Astrocyte (in vitro differentiated cells and primary cell): ENCODE measurements around the gene CSH2. TPM values are rescaled to one million over a fixed set of nuclear protein-coding genes. Genes with fewer than 3 reads are reported as not detected.
A peak's percentile ranks its signal among the peaks of the same experiment; 100 is the strongest.

Source experiments
- DNase-seq: peaks from one replicate; pipeline ENCODE4 v3.0.0-alpha.2; 2010; ENCODE audit warnings: low read depth
- FAIRE-seq: peaks from 2 replicates; lab custom pipeline; 2011; peaks lifted over from hg19 to GRCh38; lab: Jason Lieb, UNC
- H2AFZ ChIP-seq: 2 replicates; pipeline ENCODE4 v1.6.0; 2012; ENCODE audit warnings: low read depth, low read length, inconsistent platforms
- H3K27ac ChIP-seq: 2 replicates; pipeline ENCODE4 v1.5.1; 2011; ENCODE audit warnings: low read depth, low read length, inconsistent platforms
- H3K27me3 ChIP-seq: 2 replicates; pipeline ENCODE4 v1.6.0; 2011; ENCODE audit warnings: low read length, inconsistent platforms; ENCODE audit not compliant: insufficient read depth
- H3K36me3 ChIP-seq: 2 replicates; pipeline ENCODE4 v1.5.1; 2011; ENCODE audit warnings: low read length, inconsistent platforms; ENCODE audit not compliant: insufficient read depth
- H3K4me1 ChIP-seq: 2 replicates; pipeline ENCODE4 v1.5.1; 2011; ENCODE audit warnings: low read length, inconsistent platforms; ENCODE audit not compliant: insufficient read depth
- H3K4me2 ChIP-seq: 2 replicates; pipeline ENCODE4 v1.6.0; 2012; ENCODE audit warnings: low read length, inconsistent platforms
- H3K4me3 ChIP-seq: 2 replicates; pipeline ENCODE4 v1.5.1; 2011; ENCODE audit warnings: low read depth, mild to moderate bottlenecking, low read length, inconsistent platforms; ENCODE audit not compliant: insufficient read depth
- H3K79me2 ChIP-seq: 2 replicates; pipeline ENCODE4 v1.6.0; 2012; ENCODE audit warnings: mild to moderate bottlenecking, low read length, inconsistent platforms; ENCODE audit not compliant: insufficient read depth
- H3K9ac ChIP-seq: 2 replicates; pipeline ENCODE4 v1.6.0; 2012; ENCODE audit warnings: mild to moderate bottlenecking, low read length, inconsistent platforms
- H3K9me3 ChIP-seq: 2 replicates; pipeline ENCODE4 v1.5.1; 2012; ENCODE audit warnings: low read depth, mild to moderate bottlenecking, low read length, inconsistent platforms; ENCODE audit not compliant: insufficient read depth
- H4K20me1 ChIP-seq: 2 replicates; pipeline ENCODE4 v1.6.0; 2012; ENCODE audit warnings: low read length, inconsistent platforms; ENCODE audit not compliant: insufficient read depth
- H3K27ac Mint-ChIP-seq: one replicate; pipeline ENCODE4 v1.8.0; 2021; ENCODE audit warnings: mild to moderate bottlenecking, mixed read lengths; ENCODE audit not compliant: unreplicated experiment
- H3K27me3 Mint-ChIP-seq: one replicate; pipeline ENCODE4 v1.8.0; 2021; ENCODE audit warnings: low read depth, mixed read lengths; ENCODE audit not compliant: unreplicated experiment
- H3K36me3 Mint-ChIP-seq: one replicate; pipeline ENCODE4 v1.8.0; 2021; ENCODE audit warnings: low read depth, mixed read lengths; ENCODE audit not compliant: unreplicated experiment
- H3K4me1 Mint-ChIP-seq: one replicate; pipeline ENCODE4 v1.8.0; 2021; ENCODE audit warnings: low read depth, mixed read lengths; ENCODE audit not compliant: unreplicated experiment
- H3K4me3 Mint-ChIP-seq: one replicate; pipeline ENCODE4 v1.8.0; 2021; ENCODE audit warnings: mild to moderate bottlenecking, moderate library complexity, mixed read lengths; ENCODE audit not compliant: unreplicated experiment
- H3K9me3 Mint-ChIP-seq: one replicate; pipeline ENCODE4 v1.8.0; 2021; ENCODE audit warnings: mild to moderate bottlenecking, mixed read lengths; ENCODE audit not compliant: unreplicated experiment
- EZH2 ChIP-seq: IDR thresholded peaks from 2 replicates; pipeline ENCODE4 v1.6.1; 2012; ENCODE audit warnings: mild to moderate bottlenecking, low read length, inconsistent platforms; ENCODE audit not compliant: insufficient read depth
- total RNA-seq: library from RNA; stranded (reverse); gene quantifications from 2 replicates; pipeline ENCODE4 v1.2.1, GENCODE V29; 2021
- TF ChIP-seq, protein P1 (sequence below): IDR thresholded peaks from 2 replicates; pipeline ENCODE4 v1.5.1; 2011; ENCODE audit warnings: low read depth, mild to moderate bottlenecking, inconsistent platforms, low read length, moderate library complexity; ENCODE audit not compliant: insufficient read depth

The CSH2 gene
- total RNA-seq, 1 donor from 2014 or later, result 4.3 TPM

DNA sequence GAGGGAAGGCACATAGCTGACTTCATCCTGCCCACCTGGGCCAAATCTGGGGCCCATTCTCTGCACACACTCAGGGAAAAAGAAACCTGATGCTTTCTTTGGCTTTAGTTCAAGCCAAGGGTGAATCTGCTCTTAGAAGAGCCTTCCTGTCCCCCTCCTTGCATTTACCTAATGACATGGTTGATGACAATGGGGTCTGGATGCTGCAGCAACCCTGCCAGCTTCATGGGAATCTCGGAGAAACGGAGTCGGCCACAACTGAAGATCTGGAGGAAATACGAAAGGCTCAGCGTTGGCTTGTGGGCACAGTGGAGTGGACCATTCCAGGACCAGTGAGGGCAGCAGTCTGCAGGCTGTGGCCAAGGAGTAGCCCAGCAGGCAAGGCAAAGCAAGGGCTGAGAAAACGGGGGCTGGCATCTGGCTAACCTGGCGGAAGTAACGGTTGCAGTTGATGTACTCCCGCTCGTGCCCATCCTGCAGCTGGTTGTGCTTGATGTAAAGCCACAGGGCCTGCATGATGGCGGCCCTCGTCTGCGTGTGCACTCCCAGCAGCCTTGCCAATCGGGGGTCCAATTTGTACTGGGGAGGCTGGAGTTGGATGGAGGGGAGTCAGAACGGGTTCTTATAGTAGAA is 39.6 kb downstream of the CSH2 start:
- H3K27me3 ChIP-seq, result no peaks in the 10 kb centered on the region
- no peaks in the 10 kb centered on the region for H3K9me3 Mint-ChIP-seq
- H3K4me3 ChIP-seq, result no peak overlapping the region
- peaks cover 56% of the 10 kb centered on the region for H3K36me3 ChIP-seq
- no peak overlapping the region for H3K27ac ChIP-seq
- peaks cover 3% of the 10 kb centered on the region for H3K4me1 ChIP-seq
- no peaks in the 10 kb centered on the region for H3K27me3 Mint-ChIP-seq
- H3K9me3 ChIP-seq, result no peaks in the 10 kb centered on the region
- H3K27ac Mint-ChIP-seq, result peak overlapping the region; percentile 53
- H3K79me2 ChIP-seq, result peaks cover 47% of the 10 kb centered on the region
- peaks cover 89% of the 10 kb centered on the region for H4K20me1 ChIP-seq
- H3K4me2 ChIP-seq, result no peak overlapping the region
- peaks cover 31% of the 10 kb centered on the region for H3K36me3 Mint-ChIP-seq
- H3K4me1 Mint-ChIP-seq, result peaks cover 2% of the 10 kb centered on the region
- TF ChIP-seq, protein P1, sequence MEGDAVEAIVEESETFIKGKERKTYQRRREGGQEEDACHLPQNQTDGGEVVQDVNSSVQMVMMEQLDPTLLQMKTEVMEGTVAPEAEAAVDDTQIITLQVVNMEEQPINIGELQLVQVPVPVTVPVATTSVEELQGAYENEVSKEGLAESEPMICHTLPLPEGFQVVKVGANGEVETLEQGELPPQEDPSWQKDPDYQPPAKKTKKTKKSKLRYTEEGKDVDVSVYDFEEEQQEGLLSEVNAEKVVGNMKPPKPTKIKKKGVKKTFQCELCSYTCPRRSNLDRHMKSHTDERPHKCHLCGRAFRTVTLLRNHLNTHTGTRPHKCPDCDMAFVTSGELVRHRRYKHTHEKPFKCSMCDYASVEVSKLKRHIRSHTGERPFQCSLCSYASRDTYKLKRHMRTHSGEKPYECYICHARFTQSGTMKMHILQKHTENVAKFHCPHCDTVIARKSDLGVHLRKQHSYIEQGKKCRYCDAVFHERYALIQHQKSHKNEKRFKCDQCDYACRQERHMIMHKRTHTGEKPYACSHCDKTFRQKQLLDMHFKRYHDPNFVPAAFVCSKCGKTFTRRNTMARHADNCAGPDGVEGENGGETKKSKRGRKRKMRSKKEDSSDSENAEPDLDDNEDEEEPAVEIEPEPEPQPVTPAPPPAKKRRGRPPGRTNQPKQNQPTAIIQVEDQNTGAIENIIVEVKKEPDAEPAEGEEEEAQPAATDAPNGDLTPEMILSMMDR, result no peak
- no peak overlapping the region for H3K4me3 Mint-ChIP-seq
- H3K9ac ChIP-seq, result no peak overlapping the region
- no peak overlapping the region for H2AFZ ChIP-seq
- DNase-seq (no peak), FAIRE-seq (no peak)

DNA sequence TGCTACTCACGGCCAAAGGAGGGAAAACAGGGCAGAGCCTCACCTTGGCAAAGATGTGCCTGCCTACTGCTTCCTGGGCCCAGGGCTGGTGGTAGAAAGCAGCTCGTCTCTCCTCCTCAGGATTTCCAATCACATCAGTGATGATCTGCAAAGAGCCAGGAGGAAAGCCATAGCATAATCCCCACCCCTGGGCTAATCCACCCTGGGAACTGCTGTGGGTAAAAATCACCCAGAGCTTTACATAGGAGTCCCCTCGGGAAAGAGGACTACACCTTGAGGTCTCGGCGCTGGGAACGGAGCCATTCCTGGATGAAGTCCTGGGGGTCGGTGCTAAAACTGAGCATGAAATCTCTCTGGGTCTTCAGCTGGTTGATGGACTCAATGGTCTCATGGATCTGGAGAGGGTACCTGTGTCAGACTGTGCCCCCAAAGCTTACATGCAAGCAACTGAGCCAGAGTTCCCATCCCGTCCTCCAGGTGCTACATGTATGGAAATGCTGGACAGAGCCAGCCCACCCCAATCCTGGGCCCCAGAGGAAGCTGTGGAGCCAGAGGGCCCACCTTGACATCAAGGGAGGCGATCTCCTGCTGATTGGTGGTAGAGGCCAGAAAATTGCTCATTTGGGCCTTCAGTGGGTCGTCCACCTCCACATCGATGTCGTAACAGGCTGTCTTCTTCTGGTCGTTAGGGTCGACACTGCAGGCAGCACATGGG is 40.3 kb downstream of the CSH2 start:
- H3K36me3 ChIP-seq, result peaks cover 60% of the 10 kb centered on the region
- H3K9ac ChIP-seq, result no peak overlapping the region
- Mint-ChIP-seq H3K36me3 (peaks cover 31% of the 10 kb centered on the region), H3K4me3 (no peak overlapping the region), H3K27me3 (no peaks in the 10 kb centered on the region), H3K27ac (no peak overlapping the region), H3K4me1 (peaks cover 2% of the 10 kb centered on the region), H3K9me3 (no peaks in the 10 kb centered on the region)
- H3K4me2 ChIP-seq, result no peak overlapping the region
- H3K4me3 ChIP-seq, result no peak overlapping the region
- H2AFZ ChIP-seq, result no peak overlapping the region
- H3K4me1 ChIP-seq, result peaks cover 10% of the 10 kb centered on the region
- H3K9me3 ChIP-seq, result no peaks in the 10 kb centered on the region
- FAIRE-seq (no peak), DNase-seq (no peak)
- H3K79me2 ChIP-seq, result peaks cover 47% of the 10 kb centered on the region
- H4K20me1 ChIP-seq, result peaks cover 89% of the 10 kb centered on the region
- no peak overlapping the region for H3K27ac ChIP-seq
- no peaks in the 10 kb centered on the region for H3K27me3 ChIP-seq
- no peak for TF ChIP-seq EZH2
- TF ChIP-seq, protein P1, result no peak

DNA sequence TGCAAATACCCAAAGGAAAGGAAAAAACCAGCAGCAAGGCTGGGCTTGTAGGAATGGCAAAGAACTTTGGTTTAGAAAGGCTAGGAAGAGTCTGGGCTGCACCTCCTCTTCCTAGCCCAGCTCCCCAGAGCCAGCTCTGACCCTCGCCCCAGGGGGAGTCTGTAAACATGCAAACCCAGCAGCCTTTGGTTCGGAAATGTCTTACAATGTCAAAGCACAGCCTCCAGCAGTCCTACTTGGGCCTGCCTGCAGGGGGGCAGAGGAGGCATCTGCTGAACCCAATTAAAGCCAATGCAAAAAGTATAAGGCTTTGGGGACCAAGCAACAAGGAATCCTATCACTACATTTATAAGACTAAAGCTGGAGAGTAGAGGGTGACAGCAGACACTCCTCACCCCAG is 41.0 kb downstream of the CSH2 start:
- no peaks in the 10 kb centered on the region for H3K9me3 Mint-ChIP-seq
- Histone ChIP-seq H2AFZ (no peak overlapping the region), H3K27ac (no peak overlapping the region), H3K4me1 (peaks cover 11% of the 10 kb centered on the region), H3K27me3 (no peaks in the 10 kb centered on the region), H3K4me2 (no peak overlapping the region), H3K9ac (no peak overlapping the region), H3K36me3 (peaks cover 60% of the 10 kb centered on the region), H3K9me3 (no peaks in the 10 kb centered on the region), H4K20me1 (peaks cover 85% of the 10 kb centered on the region), H3K79me2 (peaks cover 47% of the 10 kb centered on the region), H3K4me3 (no peak overlapping the region)
- FAIRE-seq, result no peak
- no peak for DNase-seq
- H3K27ac Mint-ChIP-seq, result no peak overlapping the region
- peaks cover 31% of the 10 kb centered on the region for H3K36me3 Mint-ChIP-seq
- H3K4me1 Mint-ChIP-seq, result peaks cover 2% of the 10 kb centered on the region
- TF ChIP-seq EZH2, result no peak
- TF ChIP-seq, protein P1, result no peak
- no peaks in the 10 kb centered on the region for H3K27me3 Mint-ChIP-seq
- peak overlapping the region; percentile 22 for H3K4me3 Mint-ChIP-seq
